Progenitor cell of endocrine pancreas (in vitro differentiated cells): ENCODE data around the gene ADSS1. TPM values are rescaled to one million over a fixed set of nuclear protein-coding genes. Genes with fewer than 3 reads are reported as not detected.

Experiments
- DNase-seq: peaks from one replicate; pipeline ENCODE4 v3.0.0; 2021; ENCODE audit warnings: low spot score; ENCODE audit not compliant: unreplicated experiment
- H3K27ac Mint-ChIP-seq: 2 replicates; pipeline ENCODE4 v1.8.0; 2021; ENCODE audit warnings: mild to moderate bottlenecking, moderate library complexity, mixed read lengths
- H3K27me3 Mint-ChIP-seq: 2 replicates; pipeline ENCODE4 v1.8.0; 2021; ENCODE audit warnings: mixed read lengths
- H3K36me3 Mint-ChIP-seq: 2 replicates; pipeline ENCODE4 v1.8.0; 2022; ENCODE audit warnings: mixed read lengths; ENCODE audit not compliant: insufficient read depth
- H3K4me1 Mint-ChIP-seq: 2 replicates; pipeline ENCODE4 v1.8.0; 2021; ENCODE audit warnings: low read depth, mixed read lengths
- H3K4me3 Mint-ChIP-seq: 2 replicates; pipeline ENCODE4 v1.8.0; 2021; ENCODE audit warnings: low read depth, mild to moderate bottlenecking, moderate library complexity, mixed read lengths
- H3K9me3 Mint-ChIP-seq: 2 replicates; pipeline ENCODE4 v1.8.0; 2021; ENCODE audit warnings: low read depth, mixed read lengths
- CTCF ChIP-seq: fragments of 200-600 bp; sonication (generic); IDR thresholded peaks from one replicate; pipeline ENCODE4 v1.5.0; 2021; ENCODE audit warnings: antibody characterized with exemption, mild to moderate bottlenecking; ENCODE audit not compliant: unreplicated experiment
- total RNA-seq: library from RNA; stranded (reverse); gene quantifications from 2 replicates; pipeline ENCODE4 v1.2.1, GENCODE V29; 2021

Gene ADSS1
- total RNA-seq, 1 donor from 2014 or later = 8.9 TPM

GRCh38 chr14:104784846-104785707, 61.0 kb downstream of the ADSS1 start:
- H3K27ac Mint-ChIP-seq = no peak overlapping the region
- H3K36me3 Mint-ChIP-seq = no peaks in the 10 kb centered on the region
- no peaks in the 10 kb centered on the region for H3K27me3 Mint-ChIP-seq
- no peaks in the 10 kb centered on the region for H3K9me3 Mint-ChIP-seq
- no peak for TF ChIP-seq CTCF
- H3K4me1 Mint-ChIP-seq = no peaks in the 10 kb centered on the region
- DNase-seq = no peak
- H3K4me3 Mint-ChIP-seq = no peak overlapping the region

- H3K27ac Mint-ChIP-seq = no peak overlapping the region
- TF ChIP-seq CTCF = no peak
- no peaks in the 10 kb centered on the region for H3K36me3 Mint-ChIP-seq
- no peaks in the 10 kb centered on the region for H3K9me3 Mint-ChIP-seq
- no peak for DNase-seq
- H3K27me3 Mint-ChIP-seq = no peaks in the 10 kb centered on the region
- H3K4me1 Mint-ChIP-seq = no peaks in the 10 kb centered on the region
- H3K4me3 Mint-ChIP-seq = no peak overlapping the region
Measured at GRCh38 chr14:104785708-104786080, 61.7 kb downstream of the ADSS1 start.

GRCh38 chr14:104786091-104786586, 62.1 kb downstream of the ADSS1 start:
- no peak for DNase-seq
- no peak overlapping the region for H3K4me3 Mint-ChIP-seq
- no peaks in the 10 kb centered on the region for H3K27me3 Mint-ChIP-seq
- no peaks in the 10 kb centered on the region for H3K36me3 Mint-ChIP-seq
- no peak for TF ChIP-seq CTCF
- H3K4me1 Mint-ChIP-seq = no peaks in the 10 kb centered on the region
- H3K27ac Mint-ChIP-seq = no peak overlapping the region
- H3K9me3 Mint-ChIP-seq = no peaks in the 10 kb centered on the region

GRCh38 chr14:104786726-104787675, 63.0 kb downstream of the ADSS1 start:
- H3K27me3 Mint-ChIP-seq = no peaks in the 10 kb centered on the region
- H3K9me3 Mint-ChIP-seq = no peaks in the 10 kb centered on the region
- no peak overlapping the region for H3K27ac Mint-ChIP-seq
- no peaks in the 10 kb centered on the region for H3K4me1 Mint-ChIP-seq
- TF ChIP-seq CTCF = no peak
- H3K36me3 Mint-ChIP-seq = no peaks in the 10 kb centered on the region
- DNase-seq = no peak
- no peak overlapping the region for H3K4me3 Mint-ChIP-seq

- Mint-ChIP-seq H3K4me1 (no peaks in the 10 kb centered on the region), H3K4me3 (no peak overlapping the region), H3K9me3 (no peaks in the 10 kb centered on the region), H3K27ac (no peak overlapping the region), H3K27me3 (no peaks in the 10 kb centered on the region), H3K36me3 (no peaks in the 10 kb centered on the region)
- TF ChIP-seq CTCF = no peak
- no peak for DNase-seq
Measured at GRCh38 chr14:104787736-104788135, 63.7 kb downstream of the ADSS1 start.
